Measurements from ENCODE around the gene SLC25A40.
A peak's percentile ranks its signal among the peaks of the same experiment; 100 is the strongest.
"Not testable (repeated sequence)": the region's sequence is repeated elsewhere in the genome, so short reads cannot be mapped to it uniquely, and the experiment has no call there.

GRCh38 chr7:87908814-87909213 lies 32.7 kb upstream of the SLC25A40 start:
- TF ChIP-seq CTCF (IDR thresholded peaks at IDR 0.05 in 2 of 3, conservative IDR thresholded peaks at IDR 0.05 in 1 of 3; ENCODE audit: borderline replicate concordance in 1 of 3, insufficient read depth in 1 of 3, low read depth in 2 of 3, low read length in 2 of 3) = 0 out of 6 replicates have a peak, but pooled peaks of 2 of the 3 experiments have one; percentile 11 to 12
- TF ChIP-seq EZH2 (IDR thresholded peaks at IDR 0.05); ZNF274 (IDR thresholded peaks at IDR 0.05; ENCODE audit: low read depth, low read length); EGR1 (IDR thresholded peaks at IDR 0.05; ENCODE audit: low read depth); ZBTB33 (IDR thresholded peaks at IDR 0.05; ENCODE audit: extremely low read depth, insufficient replicate concordance, low read length); POLR2A (IDR thresholded peaks at IDR 0.05; ENCODE audit: borderline replicate concordance, extremely low read depth, insufficient read depth, insufficient read length): not testable (repeated sequence)
